GM18907 (cell line): ENCODE data around the gene GPATCH3.
A peak's percentile ranks its signal among the peaks of the same experiment; 100 is the strongest.
"Not testable (repeated sequence)": the region's sequence is repeated elsewhere in the genome, so short reads cannot be mapped to it uniquely, and the experiment has no call there.

ENCODE experiments used
- ATAC-seq: cut with Tn5 transposase; IDR thresholded peaks from one replicate; pipeline ENCODE4 v1.9.1; 2021; ENCODE audit warnings: mild to moderate bottlenecking, moderate library complexity; ENCODE audit not compliant: unreplicated experiment

Gene GPATCH3

GRCh38 chr1:26900001-26900814 is at the start of gene GPATCH3:
TSS of gene GPATCH3 (minus strand) at chr1:26900467. CDS start at chr1:26900442, 25 bp downstream.
- peak; percentile 75 for ATAC-seq

GRCh38 chr1:26949926-26950319 is 49.7 kb upstream of the GPATCH3 start:
- ATAC-seq = no peak

GRCh38 chr1:26949266-26949925 is 49.1 kb upstream of the GPATCH3 start:
- ATAC-seq = no peak

- ATAC-seq = not testable (repeated sequence)
Measured at GRCh38 chr1:26948725-26949057, 48.4 kb upstream of the GPATCH3 start.

GRCh38 chr1:26946270-26946669 is 46.0 kb upstream of the GPATCH3 start:
- no peak for ATAC-seq

GRCh38 chr1:26945728-26946127 is 45.5 kb upstream of the GPATCH3 start:
- ATAC-seq = no peak

GRCh38 chr1:26945138-26945537 is 44.9 kb upstream of the GPATCH3 start:
- no peak for ATAC-seq

GRCh38 chr1:26942656-26943055 is 42.4 kb upstream of the GPATCH3 start:
- no peak for ATAC-seq

- no peak for ATAC-seq
Measured at GRCh38 chr1:26941311-26941710, 41.0 kb upstream of the GPATCH3 start.

- no peak for ATAC-seq
Measured at GRCh38 chr1:26938659-26939025, 38.4 kb upstream of the GPATCH3 start.

- ATAC-seq = no peak
Measured at GRCh38 chr1:26938004-26938658, 37.9 kb upstream of the GPATCH3 start.

- no peak for ATAC-seq
Measured at GRCh38 chr1:26936823-26937222, 36.6 kb upstream of the GPATCH3 start.

- ATAC-seq = no peak
Measured at GRCh38 chr1:26932531-26932930, 32.3 kb upstream of the GPATCH3 start.

- ATAC-seq = no peak
Measured at GRCh38 chr1:26923711-26924110, 23.4 kb upstream of the GPATCH3 start.

GRCh38 chr1:26922901-26923300 is 22.6 kb upstream of the GPATCH3 start:
- no peak for ATAC-seq

- ATAC-seq = no peak
Measured at GRCh38 chr1:26922431-26922729, 22.1 kb upstream of the GPATCH3 start.

GRCh38 chr1:26921540-26922430 is 21.5 kb upstream of the GPATCH3 start, which contains the start of gene NUDC:
TSS of gene NUDC (plus strand) at chr1:26921743. CDS start at chr1:26921849, 106 bp downstream.
- ATAC-seq = peak; percentile 92

GRCh38 chr1:26921126-26921539 is 20.9 kb upstream of the GPATCH3 start:
- ATAC-seq = peak; percentile 14

- ATAC-seq = no peak
Measured at GRCh38 chr1:26915204-26915842, 15.1 kb upstream of the GPATCH3 start.

GRCh38 chr1:26913754-26914619 is 13.7 kb upstream of the GPATCH3 start, which contains the start of gene NR0B2:
TSS of gene NR0B2 (minus strand) at chr1:26913975. CDS start at chr1:26913940, 35 bp downstream.
- ATAC-seq = no peak
